Lower leg skin (tissue), 3 donors: ENCODE results near the gene CCL1.

ENCODE experiments used
- CTCF ChIP-seq, 3 donors: fragments of 450-650 bp; IDR thresholded peaks; one replicate each; pipeline ENCODE4 v1.5.1; 2016; ENCODE audit warnings: antibody characterized with exemption in 3 of 3, mild to moderate bottlenecking in 3 of 3, moderate library complexity in 2 of 3
- POLR2A ChIP-seq, 2 donors: fragments of 450-650 bp; IDR thresholded peaks; one replicate each; pipeline ENCODE4 v1.6.1; 2016 to 2017; ENCODE audit warnings: antibody characterized with exemption in 2 of 2, mild to moderate bottlenecking in 1 of 2, moderate library complexity in 1 of 2

- TF ChIP-seq CTCF (IDR thresholded peaks at IDR 0.05): no peak
- TF ChIP-seq POLR2A (IDR thresholded peaks at IDR 0.05): no peak
These were observed 37.4 kb upstream of the CCL1 start for GRCh38 chr17:34400301-34400931.
